DND-41 (cell line): ENCODE results near the gene SPATA3.

Experiments used
- ATAC-seq: fragments of 200-7000 bp; cut with Tn5 transposase; 3 replicates; pipeline ENCODE4 v1.9.1; 2021; ENCODE audit warnings: low read depth; ENCODE audit not compliant: insufficient read depth
- DNase-seq: peaks from one replicate; pipeline ENCODE4 v3.0.0-alpha.2; 2020
- H2AFZ ChIP-seq: 2 replicates; pipeline ENCODE4 v1.6.0; 2012; ENCODE audit warnings: low read depth, low read length
- H3K27ac ChIP-seq: 2 replicates; pipeline ENCODE4 v1.5.1; 2012; ENCODE audit warnings: low read length, inconsistent platforms
- H3K27me3 ChIP-seq: fragments of 200-600 bp; sonication (generic); 2 replicates; pipeline ENCODE4 v1.6.0; 2012; ENCODE audit warnings: low read length, mild to moderate bottlenecking, inconsistent platforms; ENCODE audit not compliant: insufficient read depth, poor library complexity
- H3K36me3 ChIP-seq: 2 replicates; pipeline ENCODE4 v1.5.1; 2012; ENCODE audit warnings: low read length, inconsistent platforms; ENCODE audit not compliant: insufficient read depth
- H3K4me1 ChIP-seq: 2 replicates; pipeline ENCODE4 v1.5.1; 2012; ENCODE audit warnings: mild to moderate bottlenecking, low read length; ENCODE audit not compliant: insufficient read depth
- H3K4me2 ChIP-seq: 2 replicates; pipeline ENCODE4 v1.6.0; 2012; ENCODE audit warnings: mild to moderate bottlenecking, moderate library complexity, low read length, inconsistent platforms; ENCODE audit not compliant: insufficient read depth
- H3K4me3 ChIP-seq, 2 experiments: fragments of 200-600 bp in 1 of 2; shearing (Covaris generic) in 1 of 2; 2 replicates each; pipeline ENCODE4 v1.5.1; 2012 to 2016; ENCODE audit warnings: inconsistent platforms in 2 of 2, low read length in 2 of 2, mild to moderate bottlenecking in 2 of 2, low read depth in 1 of 2, moderate library complexity in 1 of 2
- H3K79me2 ChIP-seq: 2 replicates; pipeline ENCODE4 v1.6.0; 2012; ENCODE audit warnings: low read length, inconsistent platforms; ENCODE audit not compliant: insufficient read depth
- H3K9ac ChIP-seq: 2 replicates; pipeline ENCODE4 v1.6.0; 2012; ENCODE audit warnings: low read depth, mild to moderate bottlenecking, inconsistent platforms, low read length, moderate library complexity
- H3K9me3 ChIP-seq: 2 replicates; pipeline ENCODE4 v1.5.1; 2012; ENCODE audit warnings: low read length, moderate library complexity, mild to moderate bottlenecking, inconsistent platforms; ENCODE audit not compliant: insufficient read depth, severe bottlenecking
- H4K20me1 ChIP-seq: 2 replicates; pipeline ENCODE4 v1.6.0; 2012; ENCODE audit warnings: low read length; ENCODE audit not compliant: insufficient read depth
- CTCF ChIP-seq: IDR thresholded peaks from 2 replicates; pipeline ENCODE4 v1.5.1; 2012; ENCODE audit warnings: borderline replicate concordance, low read length, moderate library complexity, mild to moderate bottlenecking; ENCODE audit not compliant: poor library complexity, severe bottlenecking; ENCODE audit errors: extremely low read depth
- EZH2 ChIP-seq: IDR thresholded peaks from 3 replicates; pipeline ENCODE4 v1.6.1; 2012; ENCODE audit warnings: borderline replicate concordance, low read depth, mild to moderate bottlenecking, moderate library complexity, low read length, inconsistent platforms; ENCODE audit not compliant: severe bottlenecking

Gene SPATA3

GRCh38 chr2:231056453-231057416 is 60.8 kb downstream of the SPATA3 start, which contains the start of gene PSMD1:
Gene PSMD1 (plus strand): TSS chr2:231056867. CDS start chr2:231057026, 159 bp downstream.
- peak; percentile 94 for DNase-seq
- no peaks in the 10 kb centered on the region for H3K27me3 ChIP-seq
- ATAC-seq, result peak; percentile 73
- H3K79me2 ChIP-seq, result peaks cover 51% of the 10 kb centered on the region
- peaks cover 46% of the 10 kb centered on the region; the same call in 1 of the 2 replicates for H4K20me1 ChIP-seq
- H3K9me3 ChIP-seq, result no peaks in the 10 kb centered on the region
- peaks cover 14% of the 10 kb centered on the region for H3K36me3 ChIP-seq
- peak within 1 kb of the TSS; percentile 62 to 74 for H3K4me3 ChIP-seq
- H3K4me2 ChIP-seq, result peak within 1 kb of the TSS; percentile 82
- peaks cover 52% of the 10 kb centered on the region for H3K4me1 ChIP-seq
- H2AFZ ChIP-seq, result peak within 1 kb of the TSS; percentile 95
- H3K9ac ChIP-seq, result peak within 1 kb of the TSS; percentile 78
- peak within 1 kb of the TSS; percentile 98 for H3K27ac ChIP-seq
- TF ChIP-seq CTCF, result peak; percentile 98
- TF ChIP-seq EZH2, result no peak

- H3K27me3 ChIP-seq, result no peaks in the 10 kb centered on the region
- peaks cover 23% of the 10 kb centered on the region for H3K36me3 ChIP-seq
- peaks cover 46% of the 10 kb centered on the region; the same call in 1 of the 2 replicates for H4K20me1 ChIP-seq
- peaks cover 59% of the 10 kb centered on the region for H3K79me2 ChIP-seq
- ATAC-seq (no peak), DNase-seq (no peak)
- no peak overlapping the region for H2AFZ ChIP-seq
- peak overlapping the region; percentile 98 for H3K27ac ChIP-seq
- TF ChIP-seq EZH2 (no peak), CTCF (no peak)
- peak overlapping the region; percentile 62 to 74 for H3K4me3 ChIP-seq
- H3K4me2 ChIP-seq, result peak overlapping the region; percentile 82
- H3K9ac ChIP-seq, result peak overlapping the region; percentile 78
- H3K9me3 ChIP-seq, result no peaks in the 10 kb centered on the region
- H3K4me1 ChIP-seq, result peaks cover 44% of the 10 kb centered on the region
Observed at GRCh38 chr2:231057590-231057989, 61.7 kb downstream of the SPATA3 start.
